GM12801 (cell line): ENCODE measurements around the gene TCF23.

ENCODE experiments used
- CTCF ChIP-seq: IDR thresholded peaks from one replicate; pipeline ENCODE4 v1.5.1; 2011; ENCODE audit warnings: control low read depth; ENCODE audit not compliant: insufficient read length; ENCODE audit errors: extremely low read depth

The TCF23 gene

GRCh38 chr2:27115519-27115918 lies 33.3 kb upstream of the TCF23 start:
- no peak for TF ChIP-seq CTCF

GRCh38 chr2:27117995-27118524 lies 30.7 kb upstream of the TCF23 start:
- no peak for TF ChIP-seq CTCF

GRCh38 chr2:27118525-27119329 lies 30.1 kb upstream of the TCF23 start, which contains the start of gene CGREF1:
CGREF1 (minus strand) TSS chr2:27119128; CDS start chr2:27104366, 14,762 bp downstream.
- no peak for TF ChIP-seq CTCF

- no peak for TF ChIP-seq CTCF
Observed at GRCh38 chr2:27121906-27122305, 26.9 kb upstream of the TCF23 start.

GRCh38 chr2:27122791-27123190 lies 26.0 kb upstream of the TCF23 start:
- no peak for TF ChIP-seq CTCF

- no peak for TF ChIP-seq CTCF
Observed at GRCh38 chr2:27123302-27124150, 25.3 kb upstream of the TCF23 start, which contains the start of gene ABHD1. ABHD1 (plus strand) TSS chr2:27123815; CDS start chr2:27123949, 134 bp downstream.

- TF ChIP-seq CTCF = no peak
Observed at GRCh38 chr2:27125104-27125503, 23.7 kb upstream of the TCF23 start.
